GM19238 (cell line): ENCODE measurements around the gene GARNL3.

Source experiments
- DNase-seq: peaks from one replicate; pipeline ENCODE4 v3.0.0; 2011; ENCODE audit warnings: low spot score; ENCODE audit not compliant: insufficient read length

The GARNL3 gene

DNA sequence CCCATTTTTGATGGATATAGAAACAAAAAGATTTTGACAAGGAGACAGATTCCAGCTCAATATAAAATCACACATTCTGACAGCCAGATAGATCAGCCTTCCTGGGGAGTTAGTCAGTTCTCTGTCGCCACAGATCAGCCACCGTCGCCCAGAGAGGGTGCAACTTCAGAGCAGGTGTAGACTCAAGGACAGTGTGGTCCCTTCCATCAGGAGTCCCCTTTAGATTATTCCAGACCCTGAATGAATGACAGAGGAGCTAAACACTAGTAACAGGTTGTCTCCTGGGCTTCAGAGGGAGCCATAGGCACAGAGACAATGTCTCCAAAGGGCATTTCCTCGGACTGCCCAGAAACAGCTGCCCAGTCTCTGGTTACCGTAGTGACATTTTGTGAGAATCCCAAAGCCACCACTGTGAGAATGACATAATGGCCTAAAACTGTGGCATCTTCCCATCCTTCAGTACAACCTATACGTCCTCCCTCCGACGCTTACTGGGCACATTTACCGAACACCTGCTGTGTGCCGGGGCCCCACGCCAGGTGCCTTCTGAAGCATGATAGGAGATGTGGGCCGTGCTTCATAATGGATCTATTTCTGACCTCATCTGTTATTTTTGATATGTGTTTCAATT is 85.0 kb downstream of the GARNL3 start:
- no peak for DNase-seq

DNA sequence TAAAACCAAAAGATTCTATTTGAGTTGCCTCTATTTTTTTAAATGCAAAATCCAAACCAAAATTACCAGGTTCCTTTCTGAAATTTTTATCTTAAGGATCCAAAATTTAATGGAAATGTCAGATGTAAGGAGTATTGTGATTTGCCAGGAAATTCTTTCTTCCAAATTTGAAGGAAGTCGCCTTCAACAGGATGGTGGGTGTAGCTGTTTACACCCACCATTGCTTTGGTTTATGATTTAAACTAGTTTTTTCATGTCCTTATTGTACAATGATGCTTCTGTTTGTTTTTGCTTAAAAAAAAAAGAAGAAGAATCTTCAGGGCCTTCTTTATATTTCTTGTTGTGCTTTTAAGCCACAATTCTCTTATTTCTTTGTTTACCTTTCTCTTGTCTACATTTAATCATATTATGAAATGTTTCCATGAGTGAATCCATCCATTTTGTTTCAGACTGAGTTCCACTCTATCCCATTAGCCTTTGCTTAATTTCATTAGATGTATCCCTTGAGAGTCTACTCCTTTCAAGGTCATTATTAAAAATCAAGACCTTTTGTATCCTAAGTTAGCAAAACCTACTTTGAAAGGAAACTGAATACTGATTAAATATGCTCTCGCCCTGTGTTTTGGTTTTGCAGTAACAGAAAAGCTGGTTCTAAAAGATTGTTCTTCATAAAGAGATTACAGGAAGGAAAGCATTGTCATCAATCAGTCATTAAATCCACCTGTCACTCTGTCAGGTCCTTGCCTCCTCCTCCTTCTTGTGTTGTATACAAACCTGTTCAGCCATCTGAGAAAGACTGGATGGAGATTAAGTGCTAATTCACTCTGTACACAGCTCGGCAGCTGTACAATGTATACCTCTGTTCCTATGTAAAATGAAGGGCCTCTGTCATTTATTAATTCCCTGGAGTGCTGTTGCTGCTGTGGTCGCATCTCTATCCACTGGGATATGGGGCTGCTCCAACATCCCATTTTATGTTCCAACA is 86.9 kb downstream of the GARNL3 start:
- no peak for DNase-seq

DNA sequence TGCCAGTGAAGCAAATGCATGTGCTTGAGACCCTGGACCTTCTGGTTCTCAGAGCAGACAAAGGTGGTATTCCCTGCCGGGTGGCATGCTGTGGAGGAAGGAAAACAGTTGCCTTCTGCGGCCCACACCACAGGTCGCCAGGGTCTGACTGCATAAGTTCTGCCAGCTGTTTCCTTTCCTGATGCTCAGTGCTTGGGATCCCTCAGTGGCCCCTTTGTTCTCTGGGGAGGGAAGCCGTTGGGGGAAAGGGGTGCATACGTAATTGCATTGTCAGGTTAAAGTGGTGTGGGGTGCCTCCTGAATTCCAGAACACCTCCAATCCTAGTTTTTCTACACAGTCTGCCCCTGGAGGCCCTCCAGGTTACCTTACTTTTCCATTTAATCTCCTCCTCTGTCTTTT is 89.3 kb downstream of the GARNL3 start:
- no peak for DNase-seq

DNA sequence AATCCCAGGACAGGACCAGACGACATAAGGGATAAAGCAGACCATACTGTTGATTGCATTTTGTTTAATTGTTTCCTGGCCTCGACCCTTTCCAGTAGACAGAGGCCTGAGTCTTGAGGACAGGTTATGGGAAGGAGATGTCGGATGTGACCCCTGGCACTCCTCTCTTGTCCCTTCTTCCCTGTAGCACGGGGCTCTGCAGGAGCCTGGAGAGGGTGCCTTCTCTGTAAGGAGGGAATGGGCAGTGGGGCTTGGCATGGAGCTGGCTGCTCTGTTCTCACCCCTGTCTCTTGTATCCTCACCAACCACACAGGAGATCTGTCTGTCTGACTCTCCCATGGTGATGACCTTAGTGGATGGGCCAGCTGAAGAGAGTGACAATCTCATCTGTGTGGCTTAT is 92.3 kb downstream of the GARNL3 start:
- no peak for DNase-seq

DNA sequence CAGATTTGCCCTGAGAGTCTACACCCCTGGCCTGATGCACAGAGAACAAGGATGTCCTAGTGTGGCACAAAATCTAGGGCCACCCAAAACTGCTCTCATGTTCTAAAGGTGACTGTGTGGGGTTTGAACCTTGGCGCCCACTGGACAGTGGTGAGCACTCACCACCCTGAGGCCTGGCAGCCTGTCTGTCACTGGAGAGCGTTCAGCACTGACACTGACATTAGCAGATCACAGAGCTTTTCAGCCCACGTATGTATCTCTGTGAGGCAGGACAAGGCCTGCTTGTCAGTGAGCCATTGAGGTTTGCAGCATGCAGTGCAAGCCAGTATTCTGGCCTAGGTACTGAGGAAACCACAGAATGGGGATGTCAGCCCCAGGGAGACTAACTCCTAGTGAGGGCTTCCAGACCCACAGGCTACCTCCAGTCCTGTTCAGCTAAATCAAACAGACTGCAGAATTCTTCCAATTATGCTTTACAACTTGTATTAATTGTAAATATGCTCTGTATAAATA is 93.5 kb downstream of the GARNL3 start:
- no peak for DNase-seq

DNA sequence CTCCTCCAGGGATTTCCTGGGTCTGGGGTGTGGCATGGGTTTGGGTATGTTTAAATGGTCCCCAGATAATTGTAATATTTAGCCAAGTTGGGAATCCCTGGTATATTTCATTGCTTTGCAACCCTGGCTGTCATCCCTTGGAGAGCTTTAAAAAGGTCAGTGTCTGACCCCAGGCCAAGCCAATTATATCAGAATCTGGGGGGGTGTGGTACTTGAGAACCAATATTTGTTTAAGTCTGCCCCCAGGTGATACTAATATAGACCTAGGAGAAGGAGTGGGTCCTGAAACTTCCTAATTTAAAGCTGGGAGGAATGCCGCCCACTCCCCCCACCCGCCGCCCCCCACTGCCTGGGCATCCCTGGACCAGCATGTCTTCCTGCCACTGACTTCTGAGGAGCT is 94.2 kb downstream of the GARNL3 start:
- no peak for DNase-seq

DNA sequence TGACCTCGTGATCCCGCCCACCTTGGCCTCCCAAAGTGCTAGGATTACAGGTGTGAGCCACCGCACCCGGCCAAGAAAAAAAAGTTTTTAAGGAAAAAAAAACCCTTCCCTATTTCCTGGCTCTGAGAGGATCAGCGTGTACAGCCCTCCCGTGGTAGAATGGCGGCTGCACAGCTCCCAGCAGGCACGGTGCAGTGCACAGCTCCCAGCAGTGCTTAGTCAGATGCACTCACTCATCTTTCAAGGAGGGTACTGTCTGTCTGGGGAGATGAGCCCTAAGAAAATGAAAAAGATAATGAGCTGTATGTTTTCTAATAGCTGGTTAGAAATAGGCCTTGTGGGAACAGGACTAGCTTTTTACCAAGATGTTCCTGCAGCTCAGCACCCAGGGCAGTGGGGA is 95.7 kb downstream of the GARNL3 start:
- DNase-seq, result no peak

DNA sequence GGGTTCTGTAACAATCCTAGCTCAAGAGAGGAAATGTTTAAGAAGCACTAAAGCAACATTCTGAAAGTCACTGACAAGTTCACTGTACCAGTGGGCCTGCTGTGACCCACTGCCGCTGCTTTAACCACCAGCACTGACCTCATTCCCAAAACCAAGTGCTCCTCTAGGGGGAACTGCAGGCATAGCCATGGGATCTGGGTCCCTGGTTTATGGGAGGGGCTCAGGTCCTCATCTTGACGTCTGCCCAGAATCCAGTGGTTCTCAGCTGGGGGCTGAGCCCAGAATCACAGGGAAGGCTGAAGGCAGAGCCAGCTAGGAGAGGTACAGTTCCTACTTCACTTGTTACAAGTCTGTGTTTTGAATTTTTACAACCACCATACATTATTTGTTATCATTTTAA is 96.3 kb downstream of the GARNL3 start:
- no peak for DNase-seq

DNA sequence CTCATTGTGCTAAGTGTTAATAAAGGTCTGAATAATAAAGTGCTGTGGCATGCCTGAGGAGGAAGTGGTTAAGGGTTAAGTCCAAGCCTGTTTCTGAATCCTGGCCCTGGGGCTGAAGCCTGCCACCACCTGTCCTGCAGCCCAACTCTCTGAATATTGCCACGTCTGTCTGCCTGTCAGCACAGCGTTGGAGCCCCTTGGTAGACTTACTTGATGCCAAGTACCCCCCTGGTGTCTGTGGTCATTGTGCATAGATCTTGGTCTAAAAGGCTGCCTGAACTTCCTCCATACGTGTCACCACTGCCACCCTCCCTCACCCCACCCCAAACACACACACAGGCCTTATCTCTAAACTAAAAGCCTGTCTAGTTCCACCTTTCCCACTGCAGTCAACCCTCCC is 97.0 kb downstream of the GARNL3 start:
- no peak for DNase-seq

DNA sequence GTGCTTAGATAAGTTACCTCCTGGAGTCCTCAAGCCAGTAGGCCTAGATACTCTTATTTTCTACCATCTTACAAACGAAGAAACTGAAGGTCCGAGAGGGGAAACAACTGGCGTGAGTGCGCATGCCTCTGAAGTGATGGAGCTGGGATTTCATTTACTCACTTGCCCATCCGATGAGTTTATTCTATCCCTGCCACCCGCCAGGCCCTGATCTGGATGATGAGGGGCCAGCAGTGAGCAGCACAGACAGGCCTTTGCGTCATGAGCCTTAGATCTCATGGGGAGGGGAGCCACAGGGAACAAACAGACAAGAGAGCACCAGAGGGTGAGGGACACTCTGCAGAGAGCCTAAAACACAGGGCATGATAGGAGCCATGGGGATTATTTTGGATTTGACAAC is 98.3 kb downstream of the GARNL3 start:
- DNase-seq, result no peak

DNA sequence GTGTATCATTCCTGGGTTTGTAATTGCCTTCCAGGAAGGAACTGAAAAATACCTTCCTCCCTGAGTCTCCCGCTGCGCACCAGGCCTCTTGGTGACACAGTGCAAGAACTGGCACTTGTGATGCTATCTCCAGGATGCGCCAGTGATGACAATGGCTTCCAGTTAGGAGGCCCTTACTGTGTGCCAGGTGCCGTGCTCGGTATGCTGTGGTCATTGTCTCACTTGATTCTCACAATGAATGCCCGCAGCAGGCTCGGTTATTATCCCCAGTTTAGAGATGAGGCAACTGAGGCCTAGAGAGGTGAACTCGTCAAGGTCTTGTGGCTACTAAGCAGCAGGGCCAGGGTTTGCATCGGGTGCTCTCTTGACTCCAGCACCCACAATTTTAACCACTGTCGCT is 100.9 kb downstream of the GARNL3 start:
- no peak for DNase-seq

DNA sequence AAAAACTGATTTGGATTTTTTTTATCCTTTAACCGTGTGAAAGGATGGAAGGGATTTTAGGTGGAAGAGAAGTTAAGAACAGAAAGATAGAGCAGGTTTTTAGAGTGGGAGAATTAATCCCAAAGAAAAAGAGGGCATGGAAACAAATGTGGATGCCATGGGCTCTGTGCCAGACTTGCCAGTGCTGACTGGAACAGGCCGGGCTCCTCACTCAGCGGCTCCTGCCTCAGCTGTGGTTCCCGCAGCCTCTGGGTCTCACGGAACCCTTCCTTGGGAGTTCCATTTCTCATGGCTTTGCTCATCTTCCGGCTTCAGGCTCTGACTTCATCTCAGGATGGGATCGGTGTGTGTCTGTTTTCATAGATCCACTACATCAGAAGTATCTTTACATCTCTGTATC is 102.0 kb downstream of the GARNL3 start:
- DNase-seq, result no peak

DNA sequence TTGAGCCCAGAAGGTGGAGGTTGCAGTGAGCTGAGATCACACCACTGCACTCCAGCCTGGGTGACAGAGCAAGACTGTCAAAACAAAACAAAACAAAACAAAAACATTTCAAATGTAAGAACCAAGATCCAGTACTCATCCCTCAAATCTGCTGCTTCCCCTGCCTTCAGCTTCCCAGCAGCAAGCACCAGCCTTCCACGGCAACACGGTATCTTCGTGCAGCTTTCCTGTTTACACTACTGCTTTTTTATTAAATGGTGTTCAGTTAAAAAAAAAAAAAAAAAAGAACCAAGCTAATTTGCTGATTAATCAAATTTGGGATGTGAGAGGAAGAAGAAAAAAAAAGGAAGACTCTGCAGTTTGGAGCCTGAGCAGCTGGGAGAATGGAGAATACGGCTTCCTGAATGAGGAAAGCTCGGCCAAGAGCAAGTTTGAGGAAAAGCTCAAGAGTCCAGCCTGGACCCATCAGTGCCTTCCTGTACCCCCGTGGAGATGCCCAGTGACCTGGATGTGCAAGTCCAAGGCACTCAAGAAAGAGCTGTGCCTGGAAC is 104.4 kb downstream of the GARNL3 start:
- DNase-seq, result no peak

DNA sequence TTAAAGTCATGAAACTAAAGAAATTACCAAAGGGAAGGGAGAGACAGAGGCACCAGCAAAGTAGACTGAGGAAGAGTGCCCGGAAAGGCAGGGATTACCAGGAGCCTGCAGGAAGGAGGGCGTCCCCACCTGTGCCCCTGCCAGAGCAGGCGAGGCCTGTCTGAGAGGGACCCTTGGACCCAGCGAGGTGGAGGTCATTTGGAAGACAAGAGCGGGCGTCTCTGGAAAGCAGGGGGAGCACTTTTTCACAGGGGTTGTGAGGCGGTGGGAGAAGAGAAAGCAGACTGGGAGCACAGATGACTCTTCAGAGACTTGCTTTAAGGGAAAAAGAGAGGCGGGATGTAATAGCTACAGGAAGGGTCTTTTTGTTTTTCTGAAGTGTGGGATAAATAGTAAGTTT is 104.9 kb downstream of the GARNL3 start:
- DNase-seq, result no peak

DNA sequence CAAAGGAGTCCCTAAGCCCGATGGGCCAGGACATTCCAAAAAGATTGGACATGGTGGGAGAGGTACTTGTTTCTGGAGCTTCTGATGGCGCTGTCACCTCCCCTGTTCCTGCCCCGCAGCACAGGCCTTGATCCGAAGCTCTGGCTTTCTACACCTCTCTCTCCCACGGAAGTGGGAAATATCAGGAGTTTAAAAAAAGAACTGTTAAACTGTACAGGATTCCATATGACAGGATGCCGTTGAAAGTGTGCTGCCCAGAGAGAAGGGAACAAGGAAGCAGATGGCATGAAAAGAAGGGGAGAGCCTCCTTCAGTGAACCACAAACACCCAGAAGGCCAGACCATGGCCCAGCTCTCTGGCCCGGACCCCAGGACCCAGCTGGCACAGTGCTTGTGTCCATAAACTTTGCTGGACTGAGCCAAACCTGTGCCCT is 105.6 kb downstream of the GARNL3 start:
- no peak for DNase-seq

DNA sequence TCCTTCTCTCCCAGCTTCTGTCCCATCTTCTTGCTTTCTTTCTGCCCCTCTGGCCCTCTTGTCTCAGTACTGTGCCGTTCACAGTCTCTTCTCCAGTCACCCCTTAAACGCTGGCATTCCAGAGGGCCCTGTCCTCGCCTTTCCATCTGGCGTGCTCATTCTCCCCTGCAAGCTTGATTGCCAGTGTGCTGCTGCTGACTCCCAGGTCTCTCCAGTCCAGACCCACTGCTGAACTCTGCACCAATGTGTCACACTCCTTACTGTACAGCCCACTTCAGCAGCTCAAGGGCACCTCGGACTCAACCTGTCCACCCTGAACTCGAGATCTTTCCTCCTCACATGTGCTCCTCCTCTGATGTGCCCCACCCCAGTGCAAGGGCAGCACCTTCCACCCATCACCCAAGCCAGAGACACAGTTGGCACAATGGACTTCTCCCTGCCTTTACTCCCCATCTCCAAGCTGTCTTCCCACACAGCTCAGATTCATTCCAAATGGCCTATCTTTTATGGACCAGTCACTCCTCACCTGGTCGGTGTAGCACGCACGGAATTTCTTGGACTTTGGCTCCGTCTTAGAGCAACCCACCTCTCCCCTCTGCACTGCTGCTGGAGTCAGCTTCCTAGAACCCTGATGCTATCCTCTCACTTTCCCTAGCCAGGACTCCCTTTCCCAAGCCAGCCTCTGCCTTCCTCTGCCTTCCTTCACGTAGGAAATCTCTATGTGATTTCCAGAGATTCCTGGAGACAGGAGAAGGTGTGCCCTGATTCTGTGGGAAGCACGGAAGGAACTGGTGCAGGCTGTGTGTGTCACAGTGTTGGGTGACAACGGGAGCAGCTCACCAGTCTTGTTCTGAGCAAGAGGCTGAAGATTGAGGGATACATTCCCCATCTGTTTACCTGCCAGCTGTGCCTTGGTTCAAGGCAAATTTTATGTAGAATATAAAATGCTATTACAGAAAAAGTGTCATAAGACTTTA is 106.4 kb downstream of the GARNL3 start:
- no peak for DNase-seq

DNA sequence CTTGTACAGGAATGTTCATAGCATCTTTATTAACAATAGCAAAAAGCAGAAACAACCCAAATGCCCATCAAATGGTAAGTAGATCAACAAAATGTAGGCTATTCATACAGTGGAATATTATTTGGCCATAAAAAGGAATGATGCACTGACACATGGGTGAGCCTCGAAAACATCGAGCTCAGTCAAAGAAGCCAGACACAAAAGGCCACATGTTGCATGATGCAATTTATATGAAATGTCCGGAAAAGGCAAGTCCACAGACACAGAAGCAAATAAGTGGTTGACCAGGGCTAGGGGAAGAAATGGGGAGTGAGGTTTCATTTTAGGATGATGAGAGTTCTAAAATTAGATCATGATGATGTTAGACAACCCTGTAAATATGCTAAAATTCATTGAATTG is 115.9 kb downstream of the GARNL3 start:
- no peak for DNase-seq

DNA sequence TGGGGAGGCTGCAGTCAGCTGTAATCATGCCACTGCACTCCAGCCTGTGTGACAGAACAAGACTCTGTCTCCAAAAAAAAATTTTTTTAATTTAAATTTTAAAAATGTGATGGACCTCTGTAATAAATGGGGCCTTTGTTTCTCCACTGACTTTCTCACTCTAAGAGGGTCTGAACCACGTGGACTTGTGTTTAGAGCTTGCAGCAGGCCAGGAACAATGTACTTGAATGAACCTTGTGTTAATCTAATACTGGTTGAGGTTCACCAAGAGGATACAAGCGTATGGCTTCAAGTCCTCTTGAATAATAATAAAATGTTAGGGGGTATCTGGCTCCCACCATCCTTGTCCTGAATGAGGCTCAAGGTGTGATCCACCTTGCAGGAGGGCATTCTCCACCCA is 118.0 kb downstream of the GARNL3 start:
- DNase-seq, result no peak

DNA sequence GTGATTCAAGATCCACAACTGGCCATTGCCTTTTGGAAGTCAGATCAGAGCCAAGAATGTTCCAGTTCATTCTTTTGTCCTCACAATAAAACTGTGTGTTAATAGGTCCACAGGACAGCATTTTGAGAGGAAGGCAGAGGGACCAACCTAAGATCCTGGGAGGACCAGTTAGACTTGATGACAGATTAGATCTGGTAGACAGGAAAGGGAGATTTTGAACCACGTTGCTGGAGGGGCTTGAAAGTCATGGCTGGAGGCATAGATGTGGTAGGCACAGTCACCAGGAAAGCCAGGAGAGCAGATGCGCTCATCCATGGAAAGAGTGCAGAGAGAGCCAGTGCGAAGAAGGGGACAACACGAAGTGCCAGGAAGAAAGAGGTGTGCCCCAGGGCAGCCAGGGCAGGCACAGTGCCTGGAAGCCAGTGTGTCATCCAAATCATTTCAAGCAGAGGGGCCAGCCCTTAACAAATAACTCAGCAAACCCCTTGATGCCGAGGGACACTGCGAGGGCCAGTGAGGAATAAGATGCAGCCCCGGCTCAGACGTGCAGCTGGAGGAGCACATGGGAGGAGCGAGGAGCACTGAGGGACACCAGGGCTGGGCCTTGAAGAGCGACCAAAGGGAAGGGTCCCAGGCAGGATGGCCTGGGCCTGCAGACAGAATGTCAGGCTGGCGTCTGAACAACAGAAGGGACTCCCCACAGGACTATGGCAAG is 119.6 kb downstream of the GARNL3 start:
- DNase-seq, result no peak

DNA sequence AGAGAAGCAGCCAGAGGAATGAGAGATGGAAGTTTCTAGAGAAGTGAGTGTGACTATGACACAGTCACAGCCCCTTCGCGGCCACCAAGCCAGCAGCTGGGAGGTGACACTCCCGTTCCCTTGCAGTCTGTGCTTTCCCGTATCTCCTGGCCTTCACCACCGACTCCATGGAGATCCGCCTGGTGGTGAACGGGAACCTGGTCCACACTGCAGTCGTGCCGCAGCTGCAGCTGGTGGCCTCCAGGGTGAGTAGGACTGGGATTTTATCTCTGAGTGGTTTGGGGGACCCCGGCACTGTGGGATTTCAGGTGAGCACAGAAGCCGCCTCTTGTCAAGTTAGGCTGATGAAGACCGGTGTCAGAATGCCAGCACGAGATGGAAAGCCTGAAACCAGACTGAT is 120.3 kb downstream of the GARNL3 start:
- no peak for DNase-seq

DNA sequence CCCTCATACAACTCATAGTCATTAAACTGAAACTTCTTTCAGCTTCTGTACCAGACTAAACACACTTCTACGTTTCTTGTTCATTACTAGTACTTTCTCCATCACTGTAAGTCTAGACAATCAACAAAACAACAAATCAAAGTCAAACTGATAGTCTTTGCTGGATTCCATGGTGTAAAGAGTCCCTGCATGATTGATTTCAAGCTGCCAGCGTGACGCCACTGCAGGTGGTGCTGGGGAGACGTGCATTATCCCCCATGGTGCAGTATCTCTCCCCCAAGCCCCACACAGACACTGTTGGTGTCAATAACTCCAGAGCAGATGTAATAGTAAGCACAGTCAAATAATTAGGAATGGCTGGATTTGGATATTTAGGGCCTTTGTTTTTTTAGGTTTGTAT is 121.7 kb downstream of the GARNL3 start:
- no peak for DNase-seq
